Activated naive CD8-positive, alpha-beta T cell treated with anti-CD3 and anti-CD28 coated beads, Interleukin-2, amount 50 U/mL, for 16 hours (primary cell): ENCODE data around the gene C17orf78.
"Not testable (repeated sequence)": the region's sequence is repeated elsewhere in the genome, so short reads cannot be mapped to it uniquely, and the experiment has no call there.

Source experiments
- DNase-seq: peaks from one replicate; pipeline ENCODE4 v3.0.0-alpha.2; 2020; ENCODE audit warnings: low read depth, low spot score

Gene C17orf78

GRCh38 chr17:37375706-37376105 lies at the start of gene C17orf78:
TSS of gene C17orf78 (plus strand) at chr17:37375985. CDS start at chr17:37376093, 108 bp downstream.
- DNase-seq = no peak

GRCh38 chr17:37327341-37328090 lies 48.3 kb upstream of the C17orf78 start:
- no peak for DNase-seq

- no peak for DNase-seq
These were observed 36.9 kb upstream of the C17orf78 start for GRCh38 chr17:37338847-37339246.

- DNase-seq = no peak
These were observed 36.5 kb upstream of the C17orf78 start for GRCh38 chr17:37339321-37339720.

GRCh38 chr17:37340804-37341203 lies 35.0 kb upstream of the C17orf78 start:
- no peak for DNase-seq

- no peak for DNase-seq
These were observed 33.2 kb upstream of the C17orf78 start for GRCh38 chr17:37342589-37342988.

GRCh38 chr17:37344519-37344918 lies 31.3 kb upstream of the C17orf78 start:
- DNase-seq = no peak

- DNase-seq = not testable (repeated sequence)
These were observed 28.9 kb upstream of the C17orf78 start for GRCh38 chr17:37346863-37347402.

- DNase-seq = not testable (repeated sequence)
These were observed 18.8 kb upstream of the C17orf78 start for GRCh38 chr17:37356796-37357569.

GRCh38 chr17:37358098-37358829 lies 17.5 kb upstream of the C17orf78 start:
- DNase-seq = no peak

GRCh38 chr17:37358830-37359681 lies 16.7 kb upstream of the C17orf78 start:
- DNase-seq = peak; percentile 81

- DNase-seq = no peak
These were observed 16.1 kb upstream of the C17orf78 start for GRCh38 chr17:37359682-37360188.

- DNase-seq = no peak
These were observed 15.2 kb upstream of the C17orf78 start for GRCh38 chr17:37360632-37361031.

- DNase-seq = no peak
These were observed 14.2 kb upstream of the C17orf78 start for GRCh38 chr17:37361543-37361942.

GRCh38 chr17:37365589-37365988 lies 10.2 kb upstream of the C17orf78 start:
- no peak for DNase-seq

GRCh38 chr17:37368577-37368976 lies 7.2 kb upstream of the C17orf78 start:
- no peak for DNase-seq

- DNase-seq = peak; percentile 24
These were observed 2.1 kb upstream of the C17orf78 start for GRCh38 chr17:37373530-37374159.

GRCh38 chr17:37382056-37382455 lies 6.3 kb downstream of the C17orf78 start:
- DNase-seq = no peak

GRCh38 chr17:37384560-37385149 lies 8.9 kb downstream of the C17orf78 start:
- DNase-seq = no peak

GRCh38 chr17:37385474-37385990 lies 9.7 kb downstream of the C17orf78 start:
- no peak for DNase-seq
